Activated T-helper 17 cell treated with anti-CD3 and anti-CD28 coated beads, Interleukin-2, amount 50 U/mL, for 72 hours (primary cell): ENCODE results near the gene CDC42. TPM values are rescaled to one million over a fixed set of nuclear protein-coding genes. Genes with fewer than 3 reads are reported as not detected.
"Not testable (repeated sequence)": the region's sequence is repeated elsewhere in the genome, so short reads cannot be mapped to it uniquely, and the experiment has no call there.

Experiments used
- ATAC-seq: fragments of 150-1000 bp; cut with Tn5 transposase; replicated peaks from 2 replicates; pipeline ENCODE4 v1.10.0; 2021; ENCODE audit warnings: mild to moderate bottlenecking, moderate library complexity
- H3K27ac Mint-ChIP-seq: one replicate; pipeline ENCODE4 v1.8.0; 2022; ENCODE audit warnings: mixed read lengths
- H3K27me3 Mint-ChIP-seq: one replicate; pipeline ENCODE4 v1.8.0; 2022; ENCODE audit warnings: mixed read lengths
- H3K36me3 Mint-ChIP-seq: one replicate; pipeline ENCODE4 v1.8.0; 2022; ENCODE audit warnings: low read depth, mild to moderate bottlenecking, mixed read lengths
- H3K4me1 Mint-ChIP-seq: one replicate; pipeline ENCODE4 v1.8.0; 2022; ENCODE audit warnings: mixed read lengths
- H3K4me3 Mint-ChIP-seq: one replicate; pipeline ENCODE4 v1.8.0; 2022; ENCODE audit warnings: mild to moderate bottlenecking, mixed read lengths
- H3K9me3 Mint-ChIP-seq: one replicate; pipeline ENCODE4 v1.8.0; 2022; ENCODE audit warnings: mixed read lengths
- total RNA-seq, 2 donors: library from RNA; stranded (reverse); gene quantifications; one replicate each; pipeline ENCODE4 v1.2.3, GENCODE V29; 2022

Gene CDC42
- total RNA-seq, 2 donors from 2014 or later, result 243 to 264 TPM

- Mint-ChIP-seq H3K4me3 (peak overlapping the region; percentile 46), H3K27me3 (no peaks in the 10 kb centered on the region), H3K36me3 (peaks cover 100% of the 10 kb centered on the region), H3K27ac (peak overlapping the region; percentile 40), H3K4me1 (peaks cover 55% of the 10 kb centered on the region), H3K9me3 (no peaks in the 10 kb centered on the region)
- peak; percentile 40 for ATAC-seq
Observed at GRCh38 chr1:22075718-22076117, 23.2 kb downstream of the CDC42 start.

DNA sequence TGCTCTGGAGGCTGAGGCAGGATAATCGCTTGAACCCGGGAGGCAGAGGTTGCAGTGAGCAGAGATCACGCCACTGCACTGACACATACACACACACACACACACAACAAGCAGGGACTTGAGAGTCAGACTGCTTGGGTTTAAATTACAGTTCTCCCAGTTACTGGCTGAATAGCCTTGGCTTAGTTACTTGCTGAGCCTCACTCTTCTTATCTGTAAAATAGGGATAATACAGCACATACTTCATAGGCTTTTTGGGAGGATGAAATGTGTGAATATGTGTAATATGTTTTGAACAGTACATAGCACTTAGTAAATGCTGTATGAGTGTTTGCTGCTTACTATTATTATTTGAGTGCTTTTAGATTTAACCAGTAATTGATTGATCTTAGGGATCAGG lies 23.8 kb downstream of the CDC42 start:
- peaks cover 100% of the 10 kb centered on the region for H3K36me3 Mint-ChIP-seq
- no peaks in the 10 kb centered on the region for H3K9me3 Mint-ChIP-seq
- peak overlapping the region; percentile 40 for H3K27ac Mint-ChIP-seq
- H3K4me3 Mint-ChIP-seq, result peak overlapping the region; percentile 46
- H3K4me1 Mint-ChIP-seq, result peaks cover 57% of the 10 kb centered on the region
- no peak for ATAC-seq
- H3K27me3 Mint-ChIP-seq, result no peaks in the 10 kb centered on the region

GRCh38 chr1:22077728-22078127 lies 25.2 kb downstream of the CDC42 start:
- Mint-ChIP-seq H3K36me3 (peaks cover 100% of the 10 kb centered on the region), H3K27ac (peak overlapping the region; percentile 69), H3K27me3 (no peaks in the 10 kb centered on the region), H3K4me3 (peak overlapping the region; percentile 27), H3K9me3 (no peaks in the 10 kb centered on the region), H3K4me1 (peaks cover 58% of the 10 kb centered on the region)
- peak; percentile 84 for ATAC-seq

DNA sequence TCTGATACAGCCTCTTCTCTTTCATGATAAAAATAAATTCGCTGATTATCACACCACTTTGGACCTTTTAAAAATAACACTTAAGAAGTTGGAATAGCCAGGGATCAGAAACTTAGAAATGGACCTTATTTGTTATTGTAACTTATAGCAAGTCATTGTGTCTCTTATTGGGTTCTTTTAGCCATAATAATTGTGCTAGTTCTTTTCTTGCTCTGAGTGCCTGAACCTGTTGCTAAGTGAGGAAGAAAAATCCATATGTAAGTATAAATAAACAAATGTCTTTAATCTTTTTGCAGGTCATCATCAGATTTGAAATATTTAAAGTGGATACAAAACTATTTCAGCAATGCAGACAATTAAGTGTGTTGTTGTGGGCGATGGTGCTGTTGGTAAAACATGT lies 25.6 kb downstream of the CDC42 start:
- Mint-ChIP-seq H3K9me3 (no peaks in the 10 kb centered on the region), H3K27me3 (no peaks in the 10 kb centered on the region), H3K4me1 (peaks cover 58% of the 10 kb centered on the region), H3K36me3 (peaks cover 98% of the 10 kb centered on the region), H3K4me3 (peak overlapping the region; percentile 27), H3K27ac (peak overlapping the region; percentile 69)
- ATAC-seq, result no peak

- no peak for ATAC-seq
- peaks cover 64% of the 10 kb centered on the region for H3K4me1 Mint-ChIP-seq
- no peaks in the 10 kb centered on the region for H3K27me3 Mint-ChIP-seq
- H3K36me3 Mint-ChIP-seq, result peaks cover 98% of the 10 kb centered on the region
- H3K9me3 Mint-ChIP-seq, result no peaks in the 10 kb centered on the region
- peak overlapping the region; percentile 24 for H3K4me3 Mint-ChIP-seq
- peak overlapping the region; percentile 50 for H3K27ac Mint-ChIP-seq
Observed at GRCh38 chr1:22080191-22080590, 27.7 kb downstream of the CDC42 start.

DNA sequence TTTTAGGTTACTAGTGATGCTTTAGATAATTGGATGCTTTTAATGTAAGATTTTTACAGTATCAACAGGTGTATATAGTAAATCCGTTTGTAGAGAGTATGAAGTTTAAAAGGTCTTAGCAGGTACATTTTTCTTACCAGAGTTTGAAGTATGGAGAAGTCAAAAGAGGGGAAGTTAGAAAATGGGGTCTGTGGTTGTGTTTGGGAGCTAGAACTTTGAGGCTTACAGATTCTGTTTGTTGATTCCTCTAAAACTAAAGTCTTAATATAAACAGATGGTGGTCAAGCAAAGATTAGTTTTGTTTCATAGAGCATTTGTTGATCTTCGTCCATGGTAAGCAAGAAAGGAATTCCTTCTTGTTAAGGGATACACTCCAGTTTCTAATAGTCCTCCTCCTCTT lies 35.8 kb downstream of the CDC42 start:
- peak overlapping the region; percentile 74 for H3K27ac Mint-ChIP-seq
- peaks cover 63% of the 10 kb centered on the region for H3K4me1 Mint-ChIP-seq
- no peaks in the 10 kb centered on the region for H3K9me3 Mint-ChIP-seq
- H3K4me3 Mint-ChIP-seq, result peak overlapping the region; percentile 71
- H3K36me3 Mint-ChIP-seq, result peaks cover 100% of the 10 kb centered on the region
- no peak for ATAC-seq
- no peaks in the 10 kb centered on the region for H3K27me3 Mint-ChIP-seq

GRCh38 chr1:22089134-22089571 lies 36.6 kb downstream of the CDC42 start:
- H3K9me3 Mint-ChIP-seq, result no peaks in the 10 kb centered on the region
- H3K4me3 Mint-ChIP-seq, result peak overlapping the region; percentile 71
- peaks cover 62% of the 10 kb centered on the region for H3K4me1 Mint-ChIP-seq
- H3K27ac Mint-ChIP-seq, result peak overlapping the region; percentile 74
- peak; percentile 58 for ATAC-seq
- H3K36me3 Mint-ChIP-seq, result peaks cover 100% of the 10 kb centered on the region
- no peaks in the 10 kb centered on the region for H3K27me3 Mint-ChIP-seq

DNA sequence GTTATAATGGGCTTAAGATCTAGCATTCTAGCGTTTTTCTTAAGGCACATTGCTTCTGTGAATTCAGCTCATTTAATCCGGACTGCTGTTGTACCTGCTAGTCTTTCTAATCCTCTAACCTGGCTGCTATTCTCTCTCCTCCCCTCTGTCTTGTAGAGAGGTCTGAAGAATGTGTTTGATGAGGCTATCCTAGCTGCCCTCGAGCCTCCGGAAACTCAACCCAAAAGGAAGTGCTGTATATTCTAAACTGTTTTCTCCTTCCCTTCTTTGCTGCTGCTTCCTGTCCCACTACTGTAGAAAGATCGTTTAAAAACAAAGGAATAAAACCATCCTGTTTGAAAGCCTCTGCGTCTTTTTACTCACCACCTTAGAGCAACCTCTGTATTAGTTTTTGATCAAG lies 37.3 kb downstream of the CDC42 start:
- ATAC-seq, result no peak
- Mint-ChIP-seq H3K4me3 (peak overlapping the region; percentile 71), H3K36me3 (peaks cover 100% of the 10 kb centered on the region), H3K27ac (peak overlapping the region; percentile 74), H3K9me3 (no peaks in the 10 kb centered on the region), H3K27me3 (no peaks in the 10 kb centered on the region), H3K4me1 (peaks cover 55% of the 10 kb centered on the region)

- Mint-ChIP-seq H3K27ac (peak overlapping the region; percentile 74), H3K4me1 (peaks cover 55% of the 10 kb centered on the region), H3K27me3 (no peaks in the 10 kb centered on the region), H3K9me3 (no peaks in the 10 kb centered on the region), H3K4me3 (peak overlapping the region; percentile 71), H3K36me3 (peaks cover 100% of the 10 kb centered on the region)
- no peak for ATAC-seq
Observed at GRCh38 chr1:22090867-22091266, 38.4 kb downstream of the CDC42 start.

GRCh38 chr1:22092026-22092768 lies 39.7 kb downstream of the CDC42 start:
- peaks cover 47% of the 10 kb centered on the region for H3K4me1 Mint-ChIP-seq
- not testable (repeated sequence) for H3K27me3 Mint-ChIP-seq, H3K9me3 Mint-ChIP-seq
- ATAC-seq, result peak; percentile 95
- H3K36me3 Mint-ChIP-seq, result peaks cover 100% of the 10 kb centered on the region
- H3K4me3 Mint-ChIP-seq, result peak overlapping the region; percentile 71
- H3K27ac Mint-ChIP-seq, result peak overlapping the region; percentile 71

DNA sequence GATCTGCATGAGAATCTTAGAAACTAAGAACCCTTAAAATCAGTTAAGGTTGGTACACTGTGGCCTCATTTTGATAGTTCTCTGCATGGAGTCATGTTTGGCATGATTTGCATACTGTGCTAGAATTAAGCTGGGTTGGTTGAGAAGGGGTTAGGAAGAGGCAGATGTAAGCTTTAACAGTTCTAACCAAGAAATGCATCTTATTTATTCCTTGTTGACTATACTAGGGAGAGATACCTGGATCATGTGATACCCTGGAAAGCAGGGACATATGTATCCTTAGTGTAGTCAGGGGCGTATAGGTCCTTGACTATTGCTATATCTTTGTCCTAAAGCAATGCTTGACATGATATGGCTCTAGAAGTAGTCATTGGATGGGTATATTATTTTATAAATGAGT lies 41.0 kb downstream of the CDC42 start:
- Mint-ChIP-seq H3K4me1 (peaks cover 34% of the 10 kb centered on the region), H3K9me3 (no peaks in the 10 kb centered on the region), H3K27me3 (no peaks in the 10 kb centered on the region), H3K4me3 (no peak overlapping the region), H3K27ac (no peak overlapping the region), H3K36me3 (peaks cover 100% of the 10 kb centered on the region)
- no peak for ATAC-seq

GRCh38 chr1:22096036-22096435 lies 43.5 kb downstream of the CDC42 start:
- peaks cover 100% of the 10 kb centered on the region for H3K36me3 Mint-ChIP-seq
- no peak for ATAC-seq
- no peaks in the 10 kb centered on the region for H3K27me3 Mint-ChIP-seq
- H3K4me3 Mint-ChIP-seq, result no peak overlapping the region
- no peaks in the 10 kb centered on the region for H3K9me3 Mint-ChIP-seq
- H3K27ac Mint-ChIP-seq, result no peak overlapping the region
- peaks cover 22% of the 10 kb centered on the region for H3K4me1 Mint-ChIP-seq

- peaks cover 100% of the 10 kb centered on the region for H3K36me3 Mint-ChIP-seq
- H3K27ac Mint-ChIP-seq, result no peak overlapping the region
- H3K4me3 Mint-ChIP-seq, result no peak overlapping the region
- H3K9me3 Mint-ChIP-seq, result no peaks in the 10 kb centered on the region
- no peaks in the 10 kb centered on the region for H3K27me3 Mint-ChIP-seq
- ATAC-seq, result no peak
- H3K4me1 Mint-ChIP-seq, result peaks cover 23% of the 10 kb centered on the region
Observed at GRCh38 chr1:22096463-22096862, 44.0 kb downstream of the CDC42 start.

DNA sequence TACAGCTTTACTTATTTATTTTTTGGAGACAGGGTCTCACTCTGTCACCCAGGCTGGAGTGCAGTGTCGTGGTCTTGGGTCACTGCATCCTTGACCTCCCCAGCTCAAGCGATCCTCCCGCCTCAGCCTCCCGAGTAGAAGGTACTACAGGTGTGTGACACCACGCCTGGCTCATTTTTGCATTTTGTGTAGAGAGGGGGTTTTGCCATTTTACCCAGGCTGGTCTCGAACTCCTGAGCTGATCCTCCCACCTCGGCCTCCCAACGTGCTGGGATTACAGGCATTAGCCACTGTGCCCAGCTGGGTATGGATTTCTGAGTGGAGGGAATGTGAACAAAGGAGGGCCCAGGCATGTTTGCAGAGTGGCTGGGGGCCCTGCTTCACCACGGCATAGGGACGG lies 46.2 kb downstream of the CDC42 start:
- Mint-ChIP-seq H3K4me1 (peaks cover 30% of the 10 kb centered on the region), H3K9me3 (no peaks in the 10 kb centered on the region), H3K36me3 (peaks cover 99% of the 10 kb centered on the region), H3K27me3 (no peaks in the 10 kb centered on the region), H3K27ac (peak overlapping the region; percentile 72), H3K4me3 (no peak overlapping the region)
- ATAC-seq, result no peak

GRCh38 chr1:22100168-22100567 lies 47.7 kb downstream of the CDC42 start:
- Mint-ChIP-seq H3K27ac (peak overlapping the region; percentile 72), H3K4me1 (peaks cover 43% of the 10 kb centered on the region), H3K9me3 (no peaks in the 10 kb centered on the region), H3K27me3 (no peaks in the 10 kb centered on the region), H3K36me3 (peaks cover 99% of the 10 kb centered on the region), H3K4me3 (no peak overlapping the region)
- ATAC-seq, result no peak
